Endothelial cell of umbilical vein (primary cell): ENCODE data around the gene PLXDC2. TPM values are rescaled to one million over a fixed set of nuclear protein-coding genes. Genes with fewer than 3 reads are reported as not detected.

ENCODE experiments used
- BruUV-seq: library from RNA; stranded (reverse); fragments of 400-500 nt; replicated peaks from 2 replicates; lab custom pipeline; 2021; lab: Mats Ljungman, UMichigan
- CTCF ChIA-PET: fragments of 300-600, 350-600 bp; sonication (Branson Sonifier 250); formaldehyde crosslinking; loops from one replicate; lab custom pipeline; 2021; ENCODE audit warnings: antibody characterized with exemption, inconsistent platforms; lab: Charles Lee
- POLR2A ChIA-PET: fragments of 300-600, 350-600 bp; sonication (Branson Sonifier 250); formaldehyde crosslinking; loops from one replicate; lab custom pipeline; 2021; ENCODE audit warnings: antibody characterized with exemption, inconsistent platforms; lab: Charles Lee
- DNase-seq: peaks from one replicate; pipeline ENCODE4 v3.0.0-alpha.2; 2011; ENCODE audit warnings: low read depth, low spot score
- FAIRE-seq: peaks from 2 replicates; lab custom pipeline; 2011; peaks lifted over from hg19 to GRCh38; lab: Jason Lieb, UNC
- H2AFZ ChIP-seq: 2 replicates; pipeline ENCODE4 v1.6.0; 2012; ENCODE audit warnings: low read depth, low read length, control low read depth, inconsistent platforms
- H3K27ac ChIP-seq: 2 replicates; pipeline ENCODE4 v1.5.1; 2011; ENCODE audit warnings: low read depth, mild to moderate bottlenecking, control low read depth, low read length, moderate library complexity; ENCODE audit not compliant: insufficient read depth
- H3K27me3 ChIP-seq, 2 experiments: 2 replicates each; pipeline versions ENCODE4 v1.6.0 to v1.6.1; 2011; ENCODE audit warnings: low read length in 2 of 2, mixed read lengths in 1 of 2; ENCODE audit not compliant: control insufficient read depth in 2 of 2, insufficient read depth in 2 of 2
- H3K36me3 ChIP-seq, 2 experiments: 2 replicates in 1 of 2; 3 replicates in 1 of 2; pipeline ENCODE4 v1.5.1; 2011; ENCODE audit warnings: low read length in 2 of 2, mild to moderate bottlenecking in 1 of 2, moderate library complexity in 1 of 2; ENCODE audit not compliant: control insufficient read depth in 2 of 2, insufficient read depth in 2 of 2; ENCODE audit errors: extremely low read depth in 1 of 2
- H3K4me1 ChIP-seq: 3 replicates; pipeline ENCODE4 v1.5.1; 2011; ENCODE audit warnings: mild to moderate bottlenecking, low read length; ENCODE audit not compliant: control insufficient read depth, insufficient read depth; ENCODE audit errors: extremely low read depth
- H3K4me2 ChIP-seq: 2 replicates; pipeline ENCODE4 v1.6.1; 2011; ENCODE audit warnings: low read length, control low read depth, mixed read lengths; ENCODE audit not compliant: insufficient read depth
- H3K4me3 ChIP-seq, 3 experiments: fragments of 200-600 bp in 1 of 3; sonication (generic), shearing (Covaris generic) in 1 of 3; replicated peaks in 1 of 3; 2 replicates each; pipeline ENCODE4 v1.5.1; 2011 to 2016; ENCODE audit warnings: control low read depth in 3 of 3, low read length in 3 of 3, mild to moderate bottlenecking in 2 of 3, inconsistent platforms in 1 of 3, low read depth in 1 of 3, moderate library complexity in 1 of 3; ENCODE audit not compliant: insufficient read depth in 1 of 3
- H3K79me2 ChIP-seq: 2 replicates; pipeline ENCODE4 v1.6.0; 2012; ENCODE audit warnings: low read length, inconsistent platforms; ENCODE audit not compliant: control insufficient read depth, insufficient read depth
- H3K9ac ChIP-seq: replicated peaks from 2 replicates; pipeline ENCODE3; 2011; ENCODE audit warnings: low read length, control low read depth; ENCODE audit not compliant: insufficient read depth; ENCODE audit errors: extremely low read depth
- H3K9me1 ChIP-seq: replicated peaks from 3 replicates; pipeline ENCODE4 v1.6.0; 2011; ENCODE audit warnings: mild to moderate bottlenecking, low read length; ENCODE audit not compliant: control insufficient read depth, insufficient read depth; ENCODE audit errors: extremely low read depth
- H3K9me3 ChIP-seq: replicated peaks from 2 replicates; pipeline ENCODE4 v1.5.1; 2012; ENCODE audit warnings: low read length, inconsistent platforms; ENCODE audit not compliant: control insufficient read depth, insufficient read depth
- H4K20me1 ChIP-seq: replicated peaks from 2 replicates; pipeline ENCODE3; 2011; ENCODE audit warnings: mild to moderate bottlenecking, low read length; ENCODE audit not compliant: control insufficient read depth, insufficient read depth; ENCODE audit errors: extremely low read depth
- EZH2 ChIP-seq: IDR thresholded peaks from 2 replicates; pipeline ENCODE4 v1.6.1; 2012; ENCODE audit warnings: borderline replicate concordance, low read depth, mild to moderate bottlenecking, moderate library complexity, low read length, inconsistent platforms; ENCODE audit not compliant: severe bottlenecking
- FOS ChIP-seq: IDR thresholded peaks from 2 replicates; pipeline ENCODE4 v1.6.1; 2011; ENCODE audit warnings: mild to moderate bottlenecking, low read length, moderate library complexity, borderline replicate concordance; ENCODE audit not compliant: insufficient read depth
- JUN ChIP-seq: IDR thresholded peaks from 2 replicates; pipeline ENCODE4 v1.6.1; 2011; ENCODE audit warnings: borderline replicate concordance, low read depth; ENCODE audit not compliant: insufficient read length, insufficient read depth
- MYC ChIP-seq: IDR thresholded peaks from one replicate; pipeline ENCODE4 v1.6.1; 2011; ENCODE audit warnings: mild to moderate bottlenecking, low read depth, low read length
- POLR2A ChIP-seq: IDR thresholded peaks from 2 replicates; pipeline ENCODE4 v1.6.1; 2012; ENCODE audit warnings: low read depth, mild to moderate bottlenecking, control low read depth, low read length
- POLR2AphosphoS5 ChIP-seq: IDR thresholded peaks from 2 replicates; pipeline ENCODE4 v1.6.1; 2012; ENCODE audit warnings: low read depth, mild to moderate bottlenecking, control low read depth, low read length, moderate library complexity; ENCODE audit not compliant: insufficient read depth
- dilution Hi-C: fragments of 300-500 bp; cut with MboI; formaldehyde crosslinking; loops from one replicate; pipeline ENCODE4 v1.15.0; 2019; ENCODE audit warnings: low sequenced_read_pairs; ENCODE audit not compliant: extremely low pct_ligation_motif_present
- intact Hi-C: fragments of 100-400 bp; cut with micrococcal nuclease; formaldehyde crosslinking; loops from one replicate; pipeline ENCODE4 v1.10.0; 2022
- polyA plus RNA-seq, 4 experiments: library from polyadenylated mRNA; depleted of rRNA in 3 of 4; stranded (reverse) in 3 of 4; unstranded in 1 of 4; fragments of >200 nt; gene quantifications; 2 replicates each; pipeline versions ENCODE4 v1.2.1 to v1.2.3, GENCODE V29; 2011 to 2012; ENCODE audit warnings: missing spikeins in 1 of 4
- total RNA-seq: library from RNA; stranded (reverse); gene quantifications from 2 replicates; pipeline ENCODE4 v1.2.3, GENCODE V29; 2021
- TF ChIP-seq, protein P1 (sequence below), 2 donors: IDR thresholded peaks; 1 replicate in 1 of 2; 2 replicates in 1 of 2; pipeline ENCODE4 v1.5.1; 2011; ENCODE audit warnings: low read length in 2 of 2, mild to moderate bottlenecking in 2 of 2, moderate library complexity in 2 of 2, control low read depth in 1 of 2, inconsistent platforms in 1 of 2, low read depth in 1 of 2; ENCODE audit not compliant: insufficient read depth in 1 of 2; ENCODE audit errors: extremely low read depth in 1 of 2
- TF ChIP-seq, protein P2 (sequence below): IDR thresholded peaks from 2 replicates; pipeline ENCODE4 v1.6.1; 2011; ENCODE audit not compliant: insufficient read depth, insufficient read length

Gene PLXDC2
- total and polyA plus RNA-seq, 2 donors (not counting 3 experiments of a cell fraction or from before 2014, with no cell fraction given), result 0.32 to 1.2 TPM

DNA sequence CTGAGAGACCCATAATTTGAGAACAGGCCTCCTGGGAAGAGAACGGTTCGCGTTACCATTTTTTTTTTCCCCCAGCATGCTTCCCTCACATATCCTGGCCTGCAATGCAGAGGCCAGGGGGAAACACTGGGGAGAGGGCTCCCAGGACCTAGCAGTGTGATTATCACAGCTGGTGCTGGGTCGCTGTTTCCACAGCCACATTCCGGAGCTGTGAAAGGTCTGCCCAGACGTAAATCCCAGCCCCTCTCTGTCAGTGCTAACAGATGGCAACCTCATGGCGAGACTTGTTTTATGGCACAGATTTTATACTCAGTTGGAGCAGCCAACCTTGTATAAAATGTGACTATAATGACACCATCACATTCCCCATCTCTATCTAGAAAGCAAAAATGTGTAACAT is 150.5 kb downstream of the PLXDC2 start:
- no peaks in the 10 kb centered on the region for H3K4me1 ChIP-seq
- TF ChIP-seq JUN (no peak), FOS (no peak), MYC (no peak), POLR2AphosphoS5 (no peak), POLR2A (no peak), EZH2 (no peak)
- TF ChIP-seq, protein P1, sequence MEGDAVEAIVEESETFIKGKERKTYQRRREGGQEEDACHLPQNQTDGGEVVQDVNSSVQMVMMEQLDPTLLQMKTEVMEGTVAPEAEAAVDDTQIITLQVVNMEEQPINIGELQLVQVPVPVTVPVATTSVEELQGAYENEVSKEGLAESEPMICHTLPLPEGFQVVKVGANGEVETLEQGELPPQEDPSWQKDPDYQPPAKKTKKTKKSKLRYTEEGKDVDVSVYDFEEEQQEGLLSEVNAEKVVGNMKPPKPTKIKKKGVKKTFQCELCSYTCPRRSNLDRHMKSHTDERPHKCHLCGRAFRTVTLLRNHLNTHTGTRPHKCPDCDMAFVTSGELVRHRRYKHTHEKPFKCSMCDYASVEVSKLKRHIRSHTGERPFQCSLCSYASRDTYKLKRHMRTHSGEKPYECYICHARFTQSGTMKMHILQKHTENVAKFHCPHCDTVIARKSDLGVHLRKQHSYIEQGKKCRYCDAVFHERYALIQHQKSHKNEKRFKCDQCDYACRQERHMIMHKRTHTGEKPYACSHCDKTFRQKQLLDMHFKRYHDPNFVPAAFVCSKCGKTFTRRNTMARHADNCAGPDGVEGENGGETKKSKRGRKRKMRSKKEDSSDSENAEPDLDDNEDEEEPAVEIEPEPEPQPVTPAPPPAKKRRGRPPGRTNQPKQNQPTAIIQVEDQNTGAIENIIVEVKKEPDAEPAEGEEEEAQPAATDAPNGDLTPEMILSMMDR (IDR thresholded peaks at IDR 0.05; ENCODE audit: extremely low read depth in 1 of 2, insufficient read depth in 1 of 2, low read depth in 1 of 2, low read length in 2 of 2), result no peak
- TF ChIP-seq, protein P2, sequence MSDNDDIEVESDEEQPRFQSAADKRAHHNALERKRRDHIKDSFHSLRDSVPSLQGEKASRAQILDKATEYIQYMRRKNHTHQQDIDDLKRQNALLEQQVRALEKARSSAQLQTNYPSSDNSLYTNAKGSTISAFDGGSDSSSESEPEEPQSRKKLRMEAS, result no peak
- no peaks in the 10 kb centered on the region for H3K36me3 ChIP-seq
- H3K9me1 ChIP-seq, result no peaks in the 10 kb centered on the region
- DNase-seq (no peak), FAIRE-seq (no peak)
- no TSS peak for BruUV-seq
- no peak overlapping the region for H3K9ac ChIP-seq
- no peak overlapping the region for H3K4me2 ChIP-seq
- H3K27ac ChIP-seq, result no peak overlapping the region
- no peaks in the 10 kb centered on the region for H3K27me3 ChIP-seq
- dilution Hi-C loops, result no loop called here
- POLR2A ChIA-PET, result no interaction called here
- intact Hi-C loops, result no loop called here
- no peak overlapping the region for H2AFZ ChIP-seq
- CTCF ChIA-PET, result no interaction called here
- H3K4me3 ChIP-seq, result no peak overlapping the region
- no peaks in the 10 kb centered on the region for H4K20me1 ChIP-seq
- no peaks in the 10 kb centered on the region for H3K79me2 ChIP-seq
- H3K9me3 ChIP-seq, result no peaks in the 10 kb centered on the region
